B cell (primary cell): Measurements from ENCODE around the gene FAM177B. TPM values are rescaled to one million over a fixed set of nuclear protein-coding genes. Genes with fewer than 3 reads are reported as not detected.
A peak's percentile ranks its signal among the peaks of the same experiment; 100 is the strongest.

Experiments
- ATAC-seq: fragments of 200-7000 bp; cut with Tn5 transposase; one replicate; pipeline ENCODE4 v1.10.0; 2021; ENCODE audit warnings: low read depth, mild to moderate bottlenecking, moderate number of reproducible peaks, moderate library complexity
- CTCF ChIA-PET: fragments of 350-600 bp; sonication (Branson Sonifier 250); formaldehyde crosslinking; loops from one replicate; lab custom pipeline; 2021; ENCODE audit warnings: antibody characterized with exemption, inconsistent platforms; lab: Charles Lee
- POLR2A ChIA-PET: fragments of 350-600 bp; sonication (Branson Sonifier 250); formaldehyde crosslinking; loops from one replicate; lab custom pipeline; 2021; ENCODE audit warnings: antibody characterized with exemption; lab: Charles Lee
- DNase-seq: peaks from one replicate; pipeline ENCODE4 v3.0.0; 2013
- H2AFZ ChIP-seq: 2 replicates; pipeline ENCODE4 v1.6.1; 2012; ENCODE audit warnings: mild to moderate bottlenecking, low read depth, low read length; ENCODE audit not compliant: insufficient read depth, poor library complexity, severe bottlenecking
- H3K27ac ChIP-seq, 2 donors: 1 replicate in 1 of 2; 2 replicates in 1 of 2; pipeline ENCODE4 v1.5.1; 2012 to 2013; ENCODE audit warnings: low read length in 2 of 2, mild to moderate bottlenecking in 2 of 2, moderate library complexity in 1 of 2
- H3K27me3 ChIP-seq, 4 experiments: fragments of 200-600 bp in 1 of 4; sonication (generic) in 1 of 4; replicated peaks in 1 of 4; 1 replicate in 2 of 4; 2 replicates in 2 of 4; pipeline versions ENCODE4 v1.6.1 to v1.7.0; 2013 to 2016; ENCODE audit warnings: low read length in 3 of 4, mild to moderate bottlenecking in 2 of 4, mixed read lengths in 1 of 4, moderate library complexity in 1 of 4; ENCODE audit not compliant: insufficient read depth in 4 of 4, control insufficient read depth in 3 of 4; ENCODE audit errors: control extremely low read depth in 1 of 4
- H3K36me3 ChIP-seq, 2 experiments: replicated peaks in 1 of 2; 1 replicate in 1 of 2; 2 replicates in 1 of 2; pipeline versions ENCODE4 v1.6.1 to v1.7.1; 2013; ENCODE audit warnings: low read length in 1 of 2; ENCODE audit not compliant: insufficient read depth in 2 of 2, control insufficient read depth in 1 of 2; ENCODE audit errors: control extremely low read depth in 1 of 2, extremely low read depth in 1 of 2
- H3K4me1 ChIP-seq, 2 donors: fragments of 200-600 bp in 1 of 2; sonication (generic) in 1 of 2; 1 replicate in 1 of 2; 2 replicates in 1 of 2; pipeline versions ENCODE4 v1.5.1 to v1.6.1; 2013 to 2017; ENCODE audit warnings: low read length in 2 of 2; ENCODE audit not compliant: control insufficient read depth in 2 of 2, insufficient read depth in 2 of 2
- H3K4me2 ChIP-seq: replicated peaks from 2 replicates; pipeline ENCODE3; 2012; ENCODE audit warnings: mild to moderate bottlenecking, low read depth, low read length; ENCODE audit not compliant: poor library complexity, severe bottlenecking
- H3K4me3 ChIP-seq, 5 experiments: fragments of 200-600 bp in 1 of 5; sonication (generic) in 1 of 5; 1 replicate in 3 of 5; 2 replicates in 2 of 5; pipeline versions ENCODE4 v1.5.1 to v1.7.0; 2011 to 2016; ENCODE audit warnings: low read length in 4 of 5, mild to moderate bottlenecking in 4 of 5, low read depth in 2 of 5, control low read depth in 1 of 5, moderate library complexity in 1 of 5; ENCODE audit not compliant: insufficient read depth in 1 of 5; ENCODE audit errors: control extremely low read depth in 1 of 5, extremely low read depth in 1 of 5
- H3K79me2 ChIP-seq: fragments of 200-600 bp; sonication (generic); one replicate; pipeline ENCODE4 v1.6.0; 2016; ENCODE audit warnings: low read length; ENCODE audit not compliant: control insufficient read depth, insufficient read depth
- H3K9ac ChIP-seq: fragments of 200-600 bp; sonication (generic); 2 replicates; pipeline ENCODE4 v1.6.1; 2017; ENCODE audit warnings: mild to moderate bottlenecking, low read length, moderate library complexity
- H3K9me3 ChIP-seq, 3 donors: one replicate each; pipeline versions ENCODE4 v1.6.1 to v1.7.1; 2013; ENCODE audit warnings: low read length in 2 of 3; ENCODE audit not compliant: control insufficient read depth in 2 of 3, insufficient read depth in 1 of 3; ENCODE audit errors: control extremely low read depth in 1 of 3
- H4K20me1 ChIP-seq: 2 replicates; pipeline ENCODE4 v1.6.0; 2012; ENCODE audit warnings: mild to moderate bottlenecking, low read length; ENCODE audit not compliant: insufficient read depth, control insufficient read depth, poor library complexity, severe bottlenecking
- H3K27ac Mint-ChIP-seq: one replicate; pipeline ENCODE4 v1.8.0; 2021; ENCODE audit warnings: mixed read lengths
- H3K27me3 Mint-ChIP-seq: one replicate; pipeline ENCODE4 v1.8.0; 2021; ENCODE audit warnings: mixed read lengths
- H3K4me1 Mint-ChIP-seq: one replicate; pipeline ENCODE4 v1.8.0; 2021; ENCODE audit warnings: mixed read lengths
- H3K4me3 Mint-ChIP-seq: one replicate; pipeline ENCODE4 v1.8.0; 2021; ENCODE audit warnings: mixed read lengths
- H3K9me3 Mint-ChIP-seq: one replicate; pipeline ENCODE4 v1.8.0; 2022; ENCODE audit warnings: mixed read lengths; ENCODE audit not compliant: insufficient read depth
- EZH2 ChIP-seq: IDR thresholded peaks from 2 replicates; pipeline ENCODE4 v1.6.1; 2012; ENCODE audit warnings: borderline replicate concordance, low read depth, mild to moderate bottlenecking, moderate library complexity, low read length; ENCODE audit not compliant: insufficient read depth, poor library complexity, severe bottlenecking
- WGBS: methylation state at CpG from one replicate; pipeline ENCODE4 v1.1.5; 2013; ENCODE audit warnings: missing lambda C conversion rate; ENCODE audit not compliant: insufficient coverage; 5-methylcytosine and 5-hydroxymethylcytosine counted together
- intact Hi-C: fragments of 100-400 bp; cut with micrococcal nuclease; formaldehyde crosslinking; loops from one replicate; pipeline ENCODE4 v1.10.0; 2022
- polyA plus RNA-seq: library from polyadenylated mRNA; depleted of rRNA; stranded (reverse); fragments of >200 nt; gene quantifications from 2 replicates; pipeline ENCODE4 v1.2.3, GENCODE V29; 2012
- total RNA-seq, 2 donors: library from RNA; stranded (reverse); fragments of 120-200 nt in 1 of 2; gene quantifications; 1 replicate in 1 of 2; 2 replicates in 1 of 2; pipeline versions ENCODE4 v1.2.3 to v1.2.4, GENCODE V29; 2013 to 2022
- TF ChIP-seq, protein P1 (sequence below): fragments of 200-600 bp; IDR thresholded peaks from one replicate; pipeline ENCODE4 v1.8.0; 2022; ENCODE audit warnings: antibody characterized with exemption, mild to moderate bottlenecking

FAM177B gene
- total and polyA plus RNA-seq, 2 donors (not counting 1 experiment from before 2014, with no cell fraction given) = 12.8 to 19.9 TPM

DNA sequence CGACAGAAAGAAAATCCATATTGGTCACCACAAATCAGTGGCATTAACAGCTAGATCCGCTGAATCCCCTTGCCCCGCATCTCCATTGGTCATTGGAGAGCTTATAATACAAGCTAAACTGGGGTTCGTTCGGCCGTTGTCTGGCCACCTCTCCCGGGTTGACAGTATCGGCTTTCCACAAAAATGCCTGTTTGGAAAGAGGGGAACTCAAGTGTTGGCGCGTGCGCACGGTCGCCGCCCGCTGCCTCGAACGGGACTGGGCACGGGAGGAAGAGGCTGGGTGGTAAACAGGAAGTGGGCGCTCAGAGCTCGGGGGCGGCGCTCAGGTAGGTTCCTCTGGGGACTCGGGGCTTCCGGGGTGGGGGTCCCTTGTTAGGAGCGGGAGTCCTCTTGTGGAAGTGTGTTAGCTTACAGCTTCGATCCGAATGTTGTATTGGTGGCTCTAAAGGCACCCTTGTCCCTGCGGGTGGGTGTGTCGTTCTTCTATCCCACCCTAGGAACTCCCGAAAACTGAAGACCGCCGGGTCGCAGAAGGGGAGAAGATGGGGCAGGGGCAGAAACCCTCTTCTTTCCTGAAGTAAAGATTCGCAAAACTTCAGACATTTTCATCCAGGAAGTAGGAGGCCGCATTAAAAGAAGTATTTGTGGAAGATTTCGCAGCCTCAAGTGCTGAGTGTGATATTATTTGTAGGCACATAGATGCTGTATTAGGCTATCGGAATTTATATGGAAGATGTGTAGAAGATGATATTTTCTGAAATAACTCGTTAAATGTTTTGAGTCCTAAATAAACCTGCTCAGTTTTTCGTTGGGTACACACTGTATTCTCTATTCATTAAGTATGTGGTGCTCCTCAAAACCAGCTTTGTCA, 23.7 kb upstream of the FAM177B start:
- H3K4me3 Mint-ChIP-seq = peak overlapping the region; percentile 97
- peaks cover 48% of the 10 kb centered on the region for H3K4me1 Mint-ChIP-seq
- ATAC-seq (peak; percentile 73), DNase-seq (peak; percentile 97)
- Histone ChIP-seq H2AFZ (peak overlapping the region; percentile 99), H3K79me2 (peaks cover 69% of the 10 kb centered on the region), H3K36me3 (peaks cover 2 to 25% of the 10 kb centered on the region in 2 experiments), H3K9ac (peak overlapping the region; percentile 86), H3K4me3 (peak overlapping the region; percentile 70 to 98 (median 81)), H3K4me1 (peaks cover 26 to 35% of the 10 kb centered on the region in 2 donors), H3K27ac (peak overlapping the region; percentile 97 to 99), H3K4me2 (peak overlapping the region; percentile 73), H3K9me3 (no peaks in the 10 kb centered on the region), H4K20me1 (peaks cover 22% of the 10 kb centered on the region), H3K27me3 (no peaks in the 10 kb centered on the region)
- no peaks in the 10 kb centered on the region for H3K9me3 Mint-ChIP-seq
- CTCF ChIA-PET = interaction anchor here (0.7 to 2.3 kb wide), 24 partner anchors 12 to 972 kb away, joined by 3 to 25 read pairs (median 4); partner anchors contain the start of genes DUSP10 and FAM177B
- POLR2A ChIA-PET = interaction anchor here (0.6 to 3.8 kb wide), 14 partner anchors 13 to 971 kb away, joined by 3 to 50 read pairs (median 4); partner anchors contain the start of genes DUSP10 and FAM177B
- WGBS = 2% methylated on average over 27 of the region's 39 CpGs
- peak overlapping the region; percentile 100 for H3K27ac Mint-ChIP-seq
- intact Hi-C loops = loop anchor here (1.0 to 5.0 kb wide), 10 partner anchors 19 to 1643 kb away; partner anchors contain the start of genes CNIH4 and DUSP10
- no peak for TF ChIP-seq EZH2
- TF ChIP-seq, protein P1, sequence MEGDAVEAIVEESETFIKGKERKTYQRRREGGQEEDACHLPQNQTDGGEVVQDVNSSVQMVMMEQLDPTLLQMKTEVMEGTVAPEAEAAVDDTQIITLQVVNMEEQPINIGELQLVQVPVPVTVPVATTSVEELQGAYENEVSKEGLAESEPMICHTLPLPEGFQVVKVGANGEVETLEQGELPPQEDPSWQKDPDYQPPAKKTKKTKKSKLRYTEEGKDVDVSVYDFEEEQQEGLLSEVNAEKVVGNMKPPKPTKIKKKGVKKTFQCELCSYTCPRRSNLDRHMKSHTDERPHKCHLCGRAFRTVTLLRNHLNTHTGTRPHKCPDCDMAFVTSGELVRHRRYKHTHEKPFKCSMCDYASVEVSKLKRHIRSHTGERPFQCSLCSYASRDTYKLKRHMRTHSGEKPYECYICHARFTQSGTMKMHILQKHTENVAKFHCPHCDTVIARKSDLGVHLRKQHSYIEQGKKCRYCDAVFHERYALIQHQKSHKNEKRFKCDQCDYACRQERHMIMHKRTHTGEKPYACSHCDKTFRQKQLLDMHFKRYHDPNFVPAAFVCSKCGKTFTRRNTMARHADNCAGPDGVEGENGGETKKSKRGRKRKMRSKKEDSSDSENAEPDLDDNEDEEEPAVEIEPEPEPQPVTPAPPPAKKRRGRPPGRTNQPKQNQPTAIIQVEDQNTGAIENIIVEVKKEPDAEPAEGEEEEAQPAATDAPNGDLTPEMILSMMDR = peak; percentile 13
- no peaks in the 10 kb centered on the region for H3K27me3 Mint-ChIP-seq

DNA sequence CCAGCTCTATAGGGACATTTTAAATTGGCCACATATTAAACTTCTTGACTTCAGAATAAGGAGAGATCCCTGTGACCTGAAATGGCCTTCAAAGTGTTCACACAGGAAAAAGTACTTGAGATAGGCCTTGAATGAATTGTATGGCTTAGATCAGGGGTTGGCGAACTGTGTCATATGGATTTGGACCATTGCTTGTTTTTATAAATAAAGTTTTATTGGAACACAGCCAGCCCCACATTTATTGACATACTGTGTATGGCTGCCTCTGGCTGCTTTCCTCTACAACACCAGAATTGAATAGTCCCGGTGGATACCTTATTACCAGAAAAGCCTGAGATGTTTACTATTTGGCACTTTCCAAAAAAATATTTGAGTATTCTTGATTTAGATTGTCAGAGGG, 20.6 kb upstream of the FAM177B start:
- Histone ChIP-seq H3K4me1 (peaks cover 10 to 13% of the 10 kb centered on the region in 2 donors), H3K9me3 (no peaks in the 10 kb centered on the region), H3K9ac (no peak overlapping the region), H4K20me1 (no peaks in the 10 kb centered on the region), H3K36me3 (peaks cover 10 to 40% of the 10 kb centered on the region in 2 experiments), H3K4me3 (no peak overlapping the region), H3K27ac (peak overlapping the region in 1 of 2 donors; percentile 33), H3K4me2 (no peak overlapping the region), H3K27me3 (no peaks in the 10 kb centered on the region), H2AFZ (no peak overlapping the region), H3K79me2 (peaks cover 59% of the 10 kb centered on the region)
- no CpG with 5 or more reads among the region's 2 CpGs for WGBS
- H3K27ac Mint-ChIP-seq = peak overlapping the region; percentile 68
- TF ChIP-seq, protein P1 = no peak
- no peak for TF ChIP-seq EZH2
- no peak overlapping the region for H3K4me3 Mint-ChIP-seq
- peaks cover 23% of the 10 kb centered on the region for H3K4me1 Mint-ChIP-seq
- DNase-seq (no peak), ATAC-seq (no peak)
- ChIA-PET POLR2A (no interaction called here), CTCF (no interaction called here)
- H3K27me3 Mint-ChIP-seq = no peaks in the 10 kb centered on the region
- H3K9me3 Mint-ChIP-seq = no peaks in the 10 kb centered on the region
- intact Hi-C loops = no loop called here
